Measurements from ENCODE around the gene CXCL9.

GRCh38 chr4:75980576-75980975, 26.7 kb downstream of the CXCL9 start:
- no peak for TF ChIP-seq CTCF (IDR thresholded peaks at IDR 0.05)
- TF ChIP-seq POLR2AphosphoS5 (IDR thresholded peaks at IDR 0.05): no peak
- no peak for TF ChIP-seq EP300 (IDR thresholded peaks at IDR 0.05)
